ENCODE results near the gene DIDO1.

DNA sequence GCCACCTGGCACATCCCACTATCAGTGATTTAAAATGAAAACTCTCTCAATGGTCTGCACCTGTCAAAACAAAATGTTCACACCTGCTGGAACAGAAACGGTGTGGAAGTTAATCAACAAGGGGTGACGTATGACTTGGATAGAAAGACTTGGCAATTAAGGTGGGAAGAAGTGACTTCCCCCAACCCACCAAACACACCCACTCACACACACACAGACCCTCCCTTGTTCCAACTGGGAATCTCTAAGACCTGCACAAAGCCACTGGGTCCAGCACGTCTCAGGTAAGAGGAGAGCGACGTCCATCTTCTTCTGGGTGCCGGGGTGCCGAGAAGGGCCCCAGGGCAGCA lies 39.6 kb downstream of the DIDO1 start:
- TF ChIP-seq, protein P1, sequence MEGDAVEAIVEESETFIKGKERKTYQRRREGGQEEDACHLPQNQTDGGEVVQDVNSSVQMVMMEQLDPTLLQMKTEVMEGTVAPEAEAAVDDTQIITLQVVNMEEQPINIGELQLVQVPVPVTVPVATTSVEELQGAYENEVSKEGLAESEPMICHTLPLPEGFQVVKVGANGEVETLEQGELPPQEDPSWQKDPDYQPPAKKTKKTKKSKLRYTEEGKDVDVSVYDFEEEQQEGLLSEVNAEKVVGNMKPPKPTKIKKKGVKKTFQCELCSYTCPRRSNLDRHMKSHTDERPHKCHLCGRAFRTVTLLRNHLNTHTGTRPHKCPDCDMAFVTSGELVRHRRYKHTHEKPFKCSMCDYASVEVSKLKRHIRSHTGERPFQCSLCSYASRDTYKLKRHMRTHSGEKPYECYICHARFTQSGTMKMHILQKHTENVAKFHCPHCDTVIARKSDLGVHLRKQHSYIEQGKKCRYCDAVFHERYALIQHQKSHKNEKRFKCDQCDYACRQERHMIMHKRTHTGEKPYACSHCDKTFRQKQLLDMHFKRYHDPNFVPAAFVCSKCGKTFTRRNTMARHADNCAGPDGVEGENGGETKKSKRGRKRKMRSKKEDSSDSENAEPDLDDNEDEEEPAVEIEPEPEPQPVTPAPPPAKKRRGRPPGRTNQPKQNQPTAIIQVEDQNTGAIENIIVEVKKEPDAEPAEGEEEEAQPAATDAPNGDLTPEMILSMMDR (IDR thresholded peaks at IDR 0.05), result no peak
- no peak for TF ChIP-seq POLR2A (IDR thresholded peaks at IDR 0.05)
